Ecto neural progenitor cell (in vitro differentiated cells): ENCODE results near the gene KIAA0232.

Experiments used
- DNase-seq: peaks from one replicate; pipeline ENCODE4 v3.0.0-alpha.2; 2018; ENCODE audit warnings: low spot score

Gene KIAA0232, protein sequence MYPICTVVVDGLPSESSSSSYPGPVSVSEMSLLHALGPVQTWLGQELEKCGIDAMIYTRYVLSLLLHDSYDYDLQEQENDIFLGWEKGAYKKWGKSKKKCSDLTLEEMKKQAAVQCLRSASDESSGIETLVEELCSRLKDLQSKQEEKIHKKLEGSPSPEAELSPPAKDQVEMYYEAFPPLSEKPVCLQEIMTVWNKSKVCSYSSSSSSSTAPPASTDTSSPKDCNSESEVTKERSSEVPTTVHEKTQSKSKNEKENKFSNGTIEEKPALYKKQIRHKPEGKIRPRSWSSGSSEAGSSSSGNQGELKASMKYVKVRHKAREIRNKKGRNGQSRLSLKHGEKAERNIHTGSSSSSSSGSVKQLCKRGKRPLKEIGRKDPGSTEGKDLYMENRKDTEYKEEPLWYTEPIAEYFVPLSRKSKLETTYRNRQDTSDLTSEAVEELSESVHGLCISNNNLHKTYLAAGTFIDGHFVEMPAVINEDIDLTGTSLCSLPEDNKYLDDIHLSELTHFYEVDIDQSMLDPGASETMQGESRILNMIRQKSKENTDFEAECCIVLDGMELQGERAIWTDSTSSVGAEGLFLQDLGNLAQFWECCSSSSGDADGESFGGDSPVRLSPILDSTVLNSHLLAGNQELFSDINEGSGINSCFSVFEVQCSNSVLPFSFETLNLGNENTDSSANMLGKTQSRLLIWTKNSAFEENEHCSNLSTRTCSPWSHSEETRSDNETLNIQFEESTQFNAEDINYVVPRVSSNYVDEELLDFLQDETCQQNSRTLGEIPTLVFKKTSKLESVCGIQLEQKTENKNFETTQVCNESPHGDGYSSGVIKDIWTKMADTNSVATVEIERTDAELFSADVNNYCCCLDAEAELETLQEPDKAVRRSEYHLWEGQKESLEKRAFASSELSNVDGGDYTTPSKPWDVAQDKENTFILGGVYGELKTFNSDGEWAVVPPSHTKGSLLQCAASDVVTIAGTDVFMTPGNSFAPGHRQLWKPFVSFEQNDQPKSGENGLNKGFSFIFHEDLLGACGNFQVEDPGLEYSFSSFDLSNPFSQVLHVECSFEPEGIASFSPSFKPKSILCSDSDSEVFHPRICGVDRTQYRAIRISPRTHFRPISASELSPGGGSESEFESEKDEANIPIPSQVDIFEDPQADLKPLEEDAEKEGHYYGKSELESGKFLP (N-terminal part only)

DNA sequence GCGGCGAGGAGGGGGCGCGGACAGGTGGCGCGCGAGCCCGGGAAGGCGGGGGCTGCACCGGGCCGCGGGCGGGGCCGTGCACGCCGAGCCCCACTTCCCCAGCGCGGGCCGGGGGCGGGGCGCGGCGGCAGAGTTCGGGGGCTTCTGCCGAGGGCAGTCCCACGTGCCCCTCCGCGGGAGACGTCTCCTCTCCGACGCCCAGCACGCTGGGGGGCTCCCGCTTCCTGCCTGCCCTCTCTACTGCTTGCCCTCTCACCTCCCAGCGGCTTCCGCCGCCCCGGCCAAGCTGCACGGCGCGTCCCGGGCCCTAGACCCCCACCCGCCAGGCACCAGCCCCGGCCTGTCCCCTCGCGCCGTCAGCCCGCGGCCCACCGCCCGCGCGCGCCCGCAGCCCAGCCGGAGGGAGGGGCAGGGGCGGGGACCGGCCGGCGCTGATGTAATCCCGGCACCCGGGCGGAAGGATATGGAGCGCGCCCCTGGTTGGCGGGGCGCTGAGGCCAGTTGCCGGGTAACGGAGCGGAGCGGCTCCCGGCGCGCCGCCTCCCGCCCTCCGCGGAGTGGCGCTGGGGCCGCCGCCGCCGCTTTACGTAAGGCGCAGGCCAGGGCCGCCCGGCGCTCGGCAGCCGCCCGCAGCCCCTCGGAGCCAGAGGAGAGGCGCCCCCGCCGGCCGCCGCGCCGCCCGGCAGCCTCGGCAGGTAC lies at the start of gene KIAA0232:
KIAA0232 (plus strand) TSS at position 581 of the 699 bp plus-strand sequence. CDS start 41,727 bp downstream, outside the sequence.
- DNase-seq = peak; percentile 96

DNA sequence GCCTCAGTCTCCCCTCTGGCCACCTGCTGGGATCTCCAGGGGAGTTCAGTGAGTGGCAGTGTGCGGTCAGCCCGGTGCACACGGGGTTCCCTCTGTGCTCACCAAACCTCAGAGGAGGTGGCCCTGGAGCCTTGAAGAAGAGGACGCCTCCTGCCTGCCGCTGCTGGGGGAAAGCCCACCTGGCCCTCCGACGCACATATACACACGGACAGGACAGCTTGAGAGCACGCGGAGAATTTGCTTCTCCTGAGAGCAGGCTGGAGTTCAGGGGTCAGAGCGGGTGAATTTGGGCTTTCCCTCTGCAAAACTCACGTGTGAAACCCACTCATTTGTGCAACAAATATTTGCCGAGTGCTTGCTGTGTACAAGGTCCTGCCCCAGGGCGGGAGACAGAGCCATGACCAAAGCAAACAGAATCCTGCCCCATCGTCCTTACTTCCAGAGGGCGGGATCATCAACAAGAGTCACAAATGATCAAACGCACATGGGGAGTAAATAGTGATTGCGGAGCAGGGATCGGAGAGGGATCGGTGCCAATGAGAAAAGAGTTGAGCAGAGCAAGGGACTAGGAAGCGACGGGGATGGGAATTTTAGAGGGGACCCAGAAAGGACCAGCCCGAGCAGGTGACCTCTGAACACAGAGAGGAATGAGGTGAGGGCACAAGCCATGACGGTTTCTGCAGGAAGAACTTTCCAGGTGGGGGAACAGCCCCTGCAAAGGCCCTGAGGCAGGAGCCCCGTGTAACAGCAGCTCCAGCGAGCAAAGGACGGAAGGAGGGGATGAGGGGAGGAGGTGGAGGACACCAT lies 49.0 kb upstream of the KIAA0232 start:
- no peak for DNase-seq

DNA sequence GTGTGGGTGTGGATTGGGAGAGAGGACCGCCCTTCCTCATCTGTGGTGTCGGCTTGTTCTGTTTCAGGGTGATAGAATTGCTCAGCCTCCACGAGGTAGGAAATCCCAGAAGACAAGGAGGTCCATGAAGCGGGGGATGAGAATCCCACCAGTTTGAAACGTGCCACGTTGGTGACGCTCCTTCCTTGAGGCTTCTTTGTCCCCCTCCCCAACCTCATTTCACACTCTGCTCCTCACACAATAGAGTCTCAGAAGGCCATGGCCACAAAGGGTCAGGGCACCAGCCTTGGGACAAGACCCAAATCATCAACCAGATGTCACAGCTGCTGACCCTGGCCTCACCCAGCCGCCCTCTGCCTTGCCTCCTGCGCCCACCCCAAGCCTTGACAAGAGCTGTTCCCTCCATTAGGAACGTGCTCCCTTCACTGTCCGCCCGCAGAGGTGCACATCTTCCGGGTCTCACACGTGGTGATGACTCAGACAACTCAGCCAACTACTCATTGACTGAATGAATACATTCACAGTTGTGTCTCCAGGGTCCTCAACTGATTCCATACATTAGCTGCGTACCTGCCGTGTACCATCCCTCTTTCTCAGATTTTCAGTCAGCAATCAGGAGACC lies 48.3 kb upstream of the KIAA0232 start:
- DNase-seq = no peak

DNA sequence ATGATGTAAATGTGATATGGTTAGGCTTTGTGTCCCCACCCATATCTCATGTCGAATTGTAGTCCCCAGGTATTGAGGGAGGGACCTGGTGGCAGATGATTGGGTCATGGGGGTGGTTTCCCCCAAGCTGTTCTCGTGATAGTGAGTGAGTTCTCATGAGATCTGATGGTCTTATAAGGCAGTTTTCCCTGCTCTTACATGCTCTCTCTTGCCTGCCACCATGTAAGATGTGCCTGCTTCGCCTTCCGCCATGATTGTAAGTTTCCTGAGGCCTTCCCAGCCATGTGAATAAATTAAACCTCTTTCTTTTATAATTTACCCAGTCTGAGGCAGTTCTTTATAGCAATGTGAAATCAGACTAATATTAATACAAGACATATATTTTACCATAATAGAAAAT lies 42.6 kb upstream of the KIAA0232 start:
- no peak for DNase-seq

DNA sequence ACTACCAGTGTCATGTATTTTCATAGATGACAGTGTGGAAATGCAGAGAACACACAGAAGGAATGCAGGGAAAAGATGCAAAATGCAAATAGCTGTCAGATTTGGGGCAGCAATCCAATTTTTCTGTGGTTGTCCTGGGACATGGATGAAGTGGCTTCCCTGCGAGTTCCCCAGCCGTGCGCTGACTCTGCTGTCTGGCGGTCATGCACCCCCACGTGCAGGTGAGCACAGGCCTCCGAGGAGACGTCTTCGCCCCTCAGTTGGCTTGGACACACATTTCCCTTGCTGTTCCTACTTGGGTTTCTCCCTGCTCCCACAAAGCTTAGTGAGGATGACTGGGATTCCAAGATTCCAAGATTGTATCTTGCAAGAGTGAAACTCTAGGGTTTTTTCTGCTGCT lies 42.2 kb upstream of the KIAA0232 start:
- DNase-seq = no peak

DNA sequence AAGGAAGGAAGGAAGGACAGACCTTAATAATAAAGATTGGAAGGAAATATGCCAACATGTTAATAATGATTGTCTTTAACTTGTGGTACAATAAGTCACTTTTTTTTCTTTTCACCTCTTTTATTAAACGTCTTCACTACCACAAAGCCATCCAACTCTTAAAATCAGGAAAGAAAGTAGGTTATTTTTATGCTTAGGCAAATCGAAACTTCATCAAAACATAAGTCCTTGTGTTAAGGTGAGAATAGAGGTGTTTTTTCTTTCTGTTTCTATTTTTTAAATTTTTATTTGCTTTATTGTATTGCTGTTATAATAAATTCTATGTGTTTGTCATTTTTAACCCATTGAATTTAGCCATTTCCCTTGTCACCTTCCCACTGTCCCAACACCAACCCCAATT lies 40.0 kb upstream of the KIAA0232 start:
- no peak for DNase-seq

DNA sequence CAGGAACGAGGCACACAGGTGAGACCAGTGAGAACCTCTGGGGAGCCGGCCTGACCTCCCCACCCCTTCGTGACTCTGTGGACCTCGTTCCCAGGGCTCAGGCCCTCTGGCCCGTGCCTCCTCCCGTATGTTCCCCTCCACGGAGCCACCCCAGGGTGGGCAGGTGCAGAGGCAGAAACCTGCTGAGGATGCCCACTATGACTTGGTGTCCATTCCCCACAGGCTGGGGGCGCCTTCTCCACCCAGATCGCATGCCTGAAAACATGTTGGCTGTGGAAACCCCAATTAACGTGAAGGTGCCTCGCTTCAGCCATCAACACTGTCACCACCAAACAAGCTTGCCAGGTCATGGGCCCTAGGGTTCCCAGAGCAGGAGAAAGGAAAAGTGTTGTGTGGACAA lies 39.5 kb upstream of the KIAA0232 start:
- DNase-seq = no peak

DNA sequence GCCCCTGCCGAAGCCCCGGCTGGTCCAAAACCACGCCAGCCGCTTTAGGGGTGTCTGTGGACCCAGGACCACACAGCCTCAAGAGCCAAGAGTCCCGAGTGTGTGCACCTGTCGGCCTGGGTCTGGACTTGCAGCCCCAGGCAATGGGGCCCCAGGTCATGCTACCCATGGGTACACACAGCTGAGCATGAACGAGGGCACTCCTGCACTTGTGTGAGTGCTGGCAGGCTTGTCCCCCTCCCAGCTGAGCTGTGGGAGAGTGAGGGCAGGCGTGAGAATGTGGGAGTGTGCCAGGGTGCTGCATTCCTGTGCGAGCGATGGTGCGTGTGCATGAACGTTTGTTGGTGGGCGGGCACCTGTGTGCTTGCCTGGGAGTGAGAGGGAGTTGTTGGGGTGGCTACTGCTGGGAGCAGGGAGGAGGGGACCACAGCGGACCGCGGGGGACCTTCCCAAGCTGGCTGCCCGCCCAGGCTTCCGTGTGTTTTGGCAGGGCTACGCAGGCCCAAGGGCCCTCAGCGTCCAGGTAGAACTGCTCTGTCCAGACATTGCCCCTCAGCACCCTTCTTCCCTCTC lies 35.7 kb upstream of the KIAA0232 start:
- no peak for DNase-seq

DNA sequence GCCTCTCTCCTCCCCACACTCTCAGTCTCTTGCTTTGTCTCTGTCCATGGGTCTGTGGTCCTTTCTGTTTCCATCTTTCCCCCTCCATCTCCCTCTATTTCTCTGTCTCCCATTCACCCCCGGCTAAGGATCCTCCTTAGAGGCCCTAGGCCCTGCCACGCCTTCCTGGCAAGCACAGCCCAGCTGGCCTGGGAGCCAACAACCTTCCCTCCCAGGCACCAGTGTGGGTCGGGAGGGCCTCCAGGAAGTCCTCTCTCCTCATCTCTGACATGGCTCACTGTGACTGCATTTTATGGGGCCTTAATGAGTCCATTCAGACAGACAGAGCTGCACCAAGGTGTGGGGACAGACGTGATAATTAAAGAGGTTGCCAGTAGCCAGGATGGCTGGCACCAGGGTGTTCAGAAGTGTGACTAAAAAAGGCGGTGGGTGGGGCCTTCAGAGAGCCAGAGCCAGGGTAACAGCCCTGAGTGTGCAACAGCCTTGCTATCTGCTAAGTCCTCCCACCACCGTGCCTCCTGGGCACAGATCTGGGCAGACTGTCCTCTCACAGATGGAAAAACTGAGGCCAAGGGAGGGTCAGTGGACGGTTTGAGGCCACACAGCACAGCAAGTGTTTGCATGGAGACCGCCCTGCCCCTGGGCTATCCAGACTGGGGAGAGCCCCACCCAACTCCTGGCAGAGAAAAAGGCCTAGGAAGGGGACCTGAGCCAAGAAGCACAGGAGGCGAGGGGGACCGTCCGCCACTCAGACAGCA lies 35.1 kb upstream of the KIAA0232 start:
- DNase-seq = no peak

DNA sequence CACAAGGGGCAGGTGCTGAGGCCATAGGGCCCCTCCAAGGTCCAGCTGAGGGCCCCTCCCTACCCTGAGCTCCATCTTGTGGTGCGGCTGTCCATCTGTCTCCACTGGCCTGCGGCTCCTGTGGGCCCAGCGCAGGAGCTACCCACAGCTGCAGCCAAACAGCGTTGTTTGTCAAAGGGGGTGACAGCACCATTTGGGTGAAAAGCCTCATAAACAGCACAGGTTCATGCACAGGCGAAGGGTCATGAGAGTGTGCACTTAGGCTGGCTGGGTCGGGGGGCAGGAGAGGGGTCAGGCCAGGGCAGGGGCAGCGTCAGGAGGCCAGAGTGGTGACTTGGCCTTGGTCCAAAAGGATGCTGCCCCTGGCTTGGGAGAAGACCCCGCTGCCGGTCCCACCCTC lies 34.2 kb upstream of the KIAA0232 start:
- DNase-seq = no peak

DNA sequence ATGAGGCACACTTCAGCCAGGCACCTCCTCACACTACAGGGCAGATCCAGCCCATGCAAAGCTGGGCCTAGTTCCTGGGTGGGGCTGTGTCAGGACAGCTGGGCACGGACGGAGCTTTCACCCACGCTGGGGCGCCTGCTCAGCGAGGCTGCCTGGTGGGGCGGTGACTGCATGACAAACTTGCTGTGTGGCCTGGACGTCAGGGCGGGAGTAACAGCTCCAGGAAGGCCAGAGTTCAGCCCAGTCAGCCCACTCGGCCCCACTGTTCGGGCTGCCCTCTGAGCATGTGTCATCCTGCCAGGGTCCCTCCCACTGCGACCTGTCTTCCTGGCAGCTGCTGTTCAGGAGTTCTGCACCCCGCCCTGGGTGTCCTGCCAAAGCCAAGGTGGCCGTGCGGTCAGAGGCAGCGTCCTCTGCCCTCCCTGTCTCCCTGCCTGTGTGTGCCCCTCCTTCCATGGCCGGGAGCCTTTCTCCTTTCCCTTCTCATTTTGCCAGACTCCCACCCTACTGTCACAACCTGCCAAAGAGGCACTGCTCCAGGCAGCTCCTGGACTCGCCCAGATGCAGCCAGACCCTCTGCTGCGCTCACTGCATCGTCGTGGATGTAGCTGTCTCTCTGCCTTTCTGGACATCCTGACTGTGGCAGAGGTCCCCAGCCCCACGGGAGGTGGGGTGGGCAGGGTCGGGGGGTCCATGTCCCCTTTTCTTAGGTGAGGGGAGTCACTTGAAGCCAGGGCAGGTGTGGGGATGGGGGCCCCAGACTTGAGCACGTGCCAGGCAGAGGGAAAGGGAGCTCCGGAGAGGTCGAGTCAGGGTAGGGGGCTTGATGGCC lies 33.0 kb upstream of the KIAA0232 start:
- no peak for DNase-seq

DNA sequence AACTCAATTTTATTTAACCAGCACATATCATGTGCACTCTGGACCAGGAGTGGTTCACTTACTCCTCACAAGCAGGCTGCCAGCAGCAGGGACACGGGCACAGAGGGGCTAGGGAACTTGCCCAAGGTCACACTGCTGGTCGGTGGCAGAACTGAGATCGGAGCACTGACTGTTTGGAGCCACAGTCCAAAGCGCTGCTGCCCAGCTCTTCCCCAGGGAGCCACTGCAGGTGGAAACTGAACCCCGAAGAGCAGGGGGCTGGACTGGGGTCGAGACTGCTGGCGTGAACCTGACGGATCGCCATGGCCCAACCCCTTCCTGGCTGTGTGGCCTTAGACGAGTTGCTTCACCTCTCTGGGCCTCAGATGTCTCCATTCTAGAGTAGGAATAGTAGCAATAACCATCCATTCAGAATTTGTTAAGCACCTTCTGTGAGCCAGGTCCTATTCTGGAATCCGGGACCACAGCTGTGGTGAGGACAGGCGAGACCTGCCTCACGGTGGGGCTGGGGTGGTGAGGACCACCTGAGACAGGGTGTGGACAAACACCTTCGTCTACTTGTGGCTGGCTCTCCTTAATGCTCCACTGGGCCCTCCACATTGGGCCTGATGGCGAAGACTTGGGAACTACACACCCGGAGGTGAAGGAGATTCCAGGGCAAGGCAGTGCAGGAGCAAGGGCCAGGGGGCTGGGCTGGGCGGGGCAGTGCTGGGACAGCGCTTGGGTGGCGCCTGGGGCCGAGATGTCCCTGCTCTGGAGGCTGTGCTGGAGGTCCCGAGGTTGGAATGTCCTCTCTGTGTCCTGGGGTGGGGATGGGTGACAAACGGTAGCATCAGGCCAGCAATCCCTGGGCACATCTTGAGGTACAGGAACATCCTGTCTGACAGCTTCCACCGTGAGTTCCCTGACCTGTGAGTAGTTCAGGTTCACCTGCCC lies 32.0 kb upstream of the KIAA0232 start:
- no peak for DNase-seq

DNA sequence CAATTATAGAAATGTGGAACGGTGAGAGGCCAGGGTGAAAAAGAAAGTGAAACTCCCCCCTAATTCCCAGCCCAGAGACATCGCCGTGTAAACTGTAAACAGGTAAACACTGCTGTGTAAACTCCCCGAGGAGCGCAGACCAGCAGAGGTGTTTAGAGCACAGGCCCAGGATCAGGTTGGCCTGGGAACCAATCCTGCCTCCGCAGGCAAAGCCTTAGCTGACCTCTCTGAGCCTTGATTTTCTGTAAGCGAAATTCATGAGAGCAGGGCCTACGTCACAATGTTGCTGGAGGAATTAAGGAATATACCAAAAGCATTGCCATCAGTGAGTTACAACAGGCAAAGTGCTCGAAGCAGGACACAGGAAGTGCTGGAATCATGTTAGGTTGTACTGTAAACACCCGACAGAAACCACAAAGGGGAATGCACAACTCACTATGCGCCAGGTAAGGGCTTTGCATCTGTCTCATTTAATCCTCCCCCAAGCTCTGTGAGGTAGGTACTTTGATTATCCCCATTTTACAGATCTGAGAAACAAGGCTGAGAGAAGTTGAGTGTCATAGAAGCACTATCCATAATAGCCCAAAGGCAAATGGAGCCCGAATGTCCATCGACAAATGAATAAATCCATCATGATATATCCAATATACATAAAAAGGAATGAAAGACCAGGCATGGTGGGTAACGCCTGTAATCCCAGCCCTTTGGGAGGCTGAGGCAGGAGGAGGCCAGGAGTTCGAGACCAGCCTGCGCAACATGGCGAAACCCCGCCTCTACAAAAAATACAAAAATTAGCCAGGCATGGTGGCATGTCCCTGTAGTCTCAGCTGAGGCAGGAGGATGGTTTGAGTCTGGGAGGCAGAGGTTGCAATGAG lies 30.7 kb upstream of the KIAA0232 start:
- no peak for DNase-seq

DNA sequence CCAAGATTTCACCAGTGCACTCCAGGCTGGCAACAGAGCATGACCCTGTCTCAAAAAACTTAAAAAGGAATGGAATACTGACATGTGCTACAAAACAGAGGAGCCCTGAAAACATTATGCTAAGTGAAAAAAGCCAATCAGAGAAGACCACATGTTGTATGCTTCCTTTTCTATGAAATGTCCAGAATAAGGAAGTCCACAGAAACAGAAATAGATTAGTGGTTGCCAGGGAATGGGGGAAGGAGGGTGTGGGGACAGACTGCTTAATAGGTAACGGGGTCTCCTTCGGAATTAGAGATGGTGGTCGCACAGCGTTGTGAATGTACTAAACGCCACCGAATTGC lies 30.1 kb upstream of the KIAA0232 start:
- DNase-seq = no peak

DNA sequence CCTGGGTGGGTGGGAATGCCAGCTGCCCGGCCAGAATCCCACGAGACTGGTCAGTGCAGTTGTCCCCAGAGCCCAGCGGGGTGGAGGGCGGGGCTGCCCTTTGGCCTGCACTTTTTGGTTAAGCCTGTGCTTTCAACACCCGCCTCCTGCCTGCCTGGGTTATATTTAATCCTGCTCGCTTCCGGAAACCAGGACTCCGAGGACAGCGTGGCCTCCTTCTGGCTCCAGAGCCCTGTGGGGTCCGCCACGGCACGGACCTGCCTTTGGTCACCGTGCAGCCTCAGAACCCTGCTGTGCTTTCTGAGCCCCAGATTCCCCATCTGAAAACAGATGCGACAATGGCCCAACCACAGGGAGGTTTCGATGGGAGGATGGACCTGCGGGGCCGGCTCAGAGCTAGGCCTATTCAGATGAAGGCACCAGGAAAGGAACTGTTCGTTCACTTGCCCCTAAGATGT lies 29.4 kb upstream of the KIAA0232 start:
- peak; percentile 79 for DNase-seq

DNA sequence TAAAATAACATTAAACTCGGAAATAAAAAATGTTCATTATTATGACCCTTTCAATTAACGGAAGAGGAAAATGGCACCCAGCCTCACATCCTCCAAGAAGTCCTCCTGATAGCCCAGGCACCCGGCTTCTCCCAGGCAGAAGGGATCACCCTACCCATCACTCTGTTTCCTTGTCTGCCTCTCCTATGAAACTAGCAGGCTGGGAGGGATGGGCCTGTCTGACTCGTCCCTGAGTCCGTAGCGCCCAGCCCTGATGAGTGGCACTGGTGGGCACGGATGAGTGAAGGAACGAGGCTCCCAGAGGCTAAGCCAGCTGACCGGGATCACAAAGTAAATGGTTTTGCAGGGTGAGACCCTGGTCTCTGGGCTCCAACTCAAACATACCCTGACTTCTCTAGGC lies 28.6 kb upstream of the KIAA0232 start:
- DNase-seq = no peak
